ENCODE data around the gene TMPRSS13.

GRCh38 chr11:117888139-117888566 is 41.0 kb downstream of the TMPRSS13 start:
- no peak for TF ChIP-seq CTCF (IDR thresholded peaks at IDR 0.05; ENCODE audit: poor library complexity, severe bottlenecking)
- TF ChIP-seq EZH2 (IDR thresholded peaks at IDR 0.05; ENCODE audit: borderline replicate concordance, insufficient read depth, low read length, poor library complexity, severe bottlenecking): no peak
- TF ChIP-seq SMC3 (conservative IDR thresholded peaks at IDR 0.05; ENCODE audit: poor library complexity): no peak
- no peak for TF ChIP-seq POLR2AphosphoS5 (IDR thresholded peaks at IDR 0.05)

Measured in neural cell (in vitro differentiated cells).